Measurements from ENCODE around the gene MID1IP1. TPM values are rescaled to one million over a fixed set of nuclear protein-coding genes. Genes with fewer than 3 reads are reported as not detected.

MID1IP1 gene
- total and polyA plus RNA-seq, 4 donors: 6.8 to 92.0 (median 37.0) TPM

DNA sequence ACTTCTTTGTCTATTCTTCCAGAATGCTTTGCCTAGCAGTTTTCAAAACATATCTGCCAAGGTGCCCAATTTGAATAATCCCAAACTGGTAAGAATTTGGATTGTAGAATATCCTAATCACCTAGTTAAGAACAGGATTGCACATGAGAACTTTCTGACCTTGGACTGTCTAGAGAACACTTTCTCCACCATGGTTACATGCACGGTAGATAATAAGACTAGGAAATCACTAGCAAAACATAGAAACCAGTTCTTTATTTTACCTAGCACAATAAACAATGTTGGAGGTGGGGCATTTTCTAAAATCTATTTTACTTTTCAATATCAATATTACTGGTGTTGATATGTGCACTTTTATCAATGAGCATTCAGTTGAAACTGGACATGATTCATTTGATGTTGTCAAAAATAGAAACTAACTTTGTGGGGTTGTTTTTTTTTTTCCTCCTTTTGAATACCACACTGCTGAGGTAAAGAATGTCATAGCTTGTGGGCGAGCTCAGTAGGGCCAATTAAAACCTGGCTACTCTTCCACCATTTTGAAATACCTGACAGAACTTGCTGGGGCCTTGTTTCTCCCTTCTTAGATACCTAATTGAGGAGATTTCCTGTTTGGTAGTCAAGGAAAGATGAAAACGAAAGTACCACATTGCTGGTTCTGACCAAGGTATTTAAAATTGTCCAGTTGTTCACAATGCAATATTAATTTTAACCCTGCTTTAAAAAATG lies 10.4 kb downstream of the MID1IP1 start:
- TF ChIP-seq FOXA1 (IDR thresholded peaks at IDR 0.05) (no peak), RXRA (IDR thresholded peaks at IDR 0.05) (no peak), HNF4G (IDR thresholded peaks at IDR 0.05) (no peak), SP1 (IDR thresholded peaks at IDR 0.05) (no peak)
- TF ChIP-seq, protein P1, sequence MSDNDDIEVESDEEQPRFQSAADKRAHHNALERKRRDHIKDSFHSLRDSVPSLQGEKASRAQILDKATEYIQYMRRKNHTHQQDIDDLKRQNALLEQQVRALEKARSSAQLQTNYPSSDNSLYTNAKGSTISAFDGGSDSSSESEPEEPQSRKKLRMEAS (IDR thresholded peaks at IDR 0.05): no peak
- no peak overlapping the region for H3K4me3 ChIP-seq (ENCODE audit: low read depth in 1 of 3, low read length in 3 of 3)
- H3K9ac ChIP-seq (ENCODE audit: low read depth in 1 of 2, low read length in 2 of 2): no peak overlapping the region
- no peaks in the 10 kb centered on the region for H3K9me3 ChIP-seq (ENCODE audit: control insufficient read depth in 4 of 4, low read length in 3 of 4)
- no peak for DNase-seq (ENCODE audit: low spot score)
- H3K4me1 ChIP-seq (ENCODE audit: control insufficient read depth in 4 of 4, insufficient read depth in 4 of 4, low read length in 3 of 4): peaks cover 2 to 10% (median 6%) of the 10 kb centered on the region in 4 donors
- WGBS: 56% methylated on average over 3 of the region's 3 CpGs
- no peaks in the 10 kb centered on the region for H3K36me3 ChIP-seq (ENCODE audit: control insufficient read depth in 4 of 4, insufficient read depth in 3 of 4, low read depth in 1 of 4, low read length in 3 of 4)
- H3K27me3 ChIP-seq (ENCODE audit: control insufficient read depth in 4 of 4, insufficient read depth in 4 of 4, low read length in 3 of 4): no peaks in the 10 kb centered on the region
- H3K27ac ChIP-seq (ENCODE audit: low read depth in 1 of 2, low read length in 2 of 2): no peak overlapping the region

DNA sequence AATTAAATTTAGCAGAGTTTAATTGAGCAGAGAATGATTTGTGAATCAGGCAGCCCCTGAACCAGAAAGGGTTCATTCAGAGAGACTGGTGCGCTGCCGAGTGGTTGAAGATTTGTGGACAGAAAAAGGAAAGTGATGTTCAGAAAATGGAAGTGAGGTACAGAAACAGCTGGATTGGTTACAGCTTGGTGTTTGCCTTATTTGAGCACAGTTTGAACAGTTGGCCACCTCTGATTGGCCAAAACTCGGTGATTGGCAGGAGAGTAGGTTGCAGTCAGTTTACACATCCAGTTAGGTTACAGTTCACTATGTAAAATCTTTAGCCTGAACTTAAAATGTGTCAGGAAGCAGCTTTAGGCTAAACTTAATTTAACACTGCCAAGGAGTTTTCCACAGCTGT lies 14.9 kb downstream of the MID1IP1 start:
- TF ChIP-seq GABPA (IDR thresholded peaks at IDR 0.05 in 1 of 2, conservative IDR thresholded peaks at IDR 0.05 in 1 of 2) (no peak), FOXA1 (IDR thresholded peaks at IDR 0.05) (no peak), SP1 (IDR thresholded peaks at IDR 0.05) (no peak), TAF1 (conservative IDR thresholded peaks at IDR 0.05) (no peak), EGR1 (IDR thresholded peaks at IDR 0.05; ENCODE audit: low read depth in 2 of 2) (no peak), HNF4A (conservative IDR thresholded peaks at IDR 0.05) (no peak), RAD21 (IDR thresholded peaks at IDR 0.05) (no peak), RXRA (IDR thresholded peaks at IDR 0.05) (no peak)
- TF ChIP-seq, protein P2, sequence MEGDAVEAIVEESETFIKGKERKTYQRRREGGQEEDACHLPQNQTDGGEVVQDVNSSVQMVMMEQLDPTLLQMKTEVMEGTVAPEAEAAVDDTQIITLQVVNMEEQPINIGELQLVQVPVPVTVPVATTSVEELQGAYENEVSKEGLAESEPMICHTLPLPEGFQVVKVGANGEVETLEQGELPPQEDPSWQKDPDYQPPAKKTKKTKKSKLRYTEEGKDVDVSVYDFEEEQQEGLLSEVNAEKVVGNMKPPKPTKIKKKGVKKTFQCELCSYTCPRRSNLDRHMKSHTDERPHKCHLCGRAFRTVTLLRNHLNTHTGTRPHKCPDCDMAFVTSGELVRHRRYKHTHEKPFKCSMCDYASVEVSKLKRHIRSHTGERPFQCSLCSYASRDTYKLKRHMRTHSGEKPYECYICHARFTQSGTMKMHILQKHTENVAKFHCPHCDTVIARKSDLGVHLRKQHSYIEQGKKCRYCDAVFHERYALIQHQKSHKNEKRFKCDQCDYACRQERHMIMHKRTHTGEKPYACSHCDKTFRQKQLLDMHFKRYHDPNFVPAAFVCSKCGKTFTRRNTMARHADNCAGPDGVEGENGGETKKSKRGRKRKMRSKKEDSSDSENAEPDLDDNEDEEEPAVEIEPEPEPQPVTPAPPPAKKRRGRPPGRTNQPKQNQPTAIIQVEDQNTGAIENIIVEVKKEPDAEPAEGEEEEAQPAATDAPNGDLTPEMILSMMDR (IDR thresholded peaks at IDR 0.05; ENCODE audit: low read depth, low read length, missing input control): no peak
- TF ChIP-seq, protein P3, sequence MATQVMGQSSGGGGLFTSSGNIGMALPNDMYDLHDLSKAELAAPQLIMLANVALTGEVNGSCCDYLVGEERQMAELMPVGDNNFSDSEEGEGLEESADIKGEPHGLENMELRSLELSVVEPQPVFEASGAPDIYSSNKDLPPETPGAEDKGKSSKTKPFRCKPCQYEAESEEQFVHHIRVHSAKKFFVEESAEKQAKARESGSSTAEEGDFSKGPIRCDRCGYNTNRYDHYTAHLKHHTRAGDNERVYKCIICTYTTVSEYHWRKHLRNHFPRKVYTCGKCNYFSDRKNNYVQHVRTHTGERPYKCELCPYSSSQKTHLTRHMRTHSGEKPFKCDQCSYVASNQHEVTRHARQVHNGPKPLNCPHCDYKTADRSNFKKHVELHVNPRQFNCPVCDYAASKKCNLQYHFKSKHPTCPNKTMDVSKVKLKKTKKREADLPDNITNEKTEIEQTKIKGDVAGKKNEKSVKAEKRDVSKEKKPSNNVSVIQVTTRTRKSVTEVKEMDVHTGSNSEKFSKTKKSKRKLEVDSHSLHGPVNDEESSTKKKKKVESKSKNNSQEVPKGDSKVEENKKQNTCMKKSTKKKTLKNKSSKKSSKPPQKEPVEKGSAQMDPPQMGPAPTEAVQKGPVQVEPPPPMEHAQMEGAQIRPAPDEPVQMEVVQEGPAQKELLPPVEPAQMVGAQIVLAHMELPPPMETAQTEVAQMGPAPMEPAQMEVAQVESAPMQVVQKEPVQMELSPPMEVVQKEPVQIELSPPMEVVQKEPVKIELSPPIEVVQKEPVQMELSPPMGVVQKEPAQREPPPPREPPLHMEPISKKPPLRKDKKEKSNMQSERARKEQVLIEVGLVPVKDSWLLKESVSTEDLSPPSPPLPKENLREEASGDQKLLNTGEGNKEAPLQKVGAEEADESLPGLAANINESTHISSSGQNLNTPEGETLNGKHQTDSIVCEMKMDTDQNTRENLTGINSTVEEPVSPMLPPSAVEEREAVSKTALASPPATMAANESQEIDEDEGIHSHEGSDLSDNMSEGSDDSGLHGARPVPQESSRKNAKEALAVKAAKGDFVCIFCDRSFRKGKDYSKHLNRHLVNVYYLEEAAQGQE (IDR thresholded peaks at IDR 0.05): no peak
- TF ChIP-seq, protein P4, sequence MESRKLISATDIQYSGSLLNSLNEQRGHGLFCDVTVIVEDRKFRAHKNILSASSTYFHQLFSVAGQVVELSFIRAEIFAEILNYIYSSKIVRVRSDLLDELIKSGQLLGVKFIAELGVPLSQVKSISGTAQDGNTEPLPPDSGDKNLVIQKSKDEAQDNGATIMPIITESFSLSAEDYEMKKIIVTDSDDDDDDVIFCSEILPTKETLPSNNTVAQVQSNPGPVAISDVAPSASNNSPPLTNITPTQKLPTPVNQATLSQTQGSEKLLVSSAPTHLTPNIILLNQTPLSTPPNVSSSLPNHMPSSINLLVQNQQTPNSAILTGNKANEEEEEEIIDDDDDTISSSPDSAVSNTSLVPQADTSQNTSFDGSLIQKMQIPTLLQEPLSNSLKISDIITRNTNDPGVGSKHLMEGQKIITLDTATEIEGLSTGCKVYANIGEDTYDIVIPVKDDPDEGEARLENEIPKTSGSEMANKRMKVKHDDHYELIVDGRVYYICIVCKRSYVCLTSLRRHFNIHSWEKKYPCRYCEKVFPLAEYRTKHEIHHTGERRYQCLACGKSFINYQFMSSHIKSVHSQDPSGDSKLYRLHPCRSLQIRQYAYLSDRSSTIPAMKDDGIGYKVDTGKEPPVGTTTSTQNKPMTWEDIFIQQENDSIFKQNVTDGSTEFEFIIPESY (IDR thresholded peaks at IDR 0.05): no peak
- TF ChIP-seq, protein P1 (IDR thresholded peaks at IDR 0.05): no peak

More for the DNA sequence above, 14.9 kb downstream of the MID1IP1 start:
- H3K4me3 ChIP-seq (ENCODE audit: low read depth in 1 of 3, low read length in 3 of 3): no peak overlapping the region
- H3K4me1 ChIP-seq (ENCODE audit: control insufficient read depth in 4 of 4, insufficient read depth in 4 of 4, low read length in 3 of 4): peaks cover 0 to 3% (median 0%) of the 10 kb centered on the region in 4 donors
- WGBS: 84% methylated on average over 3 of the region's 3 CpGs
- no peak for DNase-seq (ENCODE audit: low spot score)
- H3K9ac ChIP-seq (ENCODE audit: low read depth in 1 of 2, low read length in 2 of 2): no peak overlapping the region
- no peak overlapping the region for H3K27ac ChIP-seq (ENCODE audit: low read depth in 1 of 2, low read length in 2 of 2)
- H3K36me3 ChIP-seq (ENCODE audit: control insufficient read depth in 4 of 4, insufficient read depth in 3 of 4, low read depth in 1 of 4, low read length in 3 of 4): no peaks in the 10 kb centered on the region
- H3K9me3 ChIP-seq (ENCODE audit: control insufficient read depth in 4 of 4, low read length in 3 of 4): no peaks in the 10 kb centered on the region
- no peaks in the 10 kb centered on the region for H3K27me3 ChIP-seq (ENCODE audit: control insufficient read depth in 4 of 4, insufficient read depth in 4 of 4, low read length in 3 of 4)
